ENCODE results near the gene MUSTN1. TPM values are rescaled to one million over a fixed set of nuclear protein-coding genes. Genes with fewer than 3 reads are reported as not detected.

MUSTN1 gene
- total RNA-seq, 1 experiment from 2014 or later = not detected

- no peak for DNase-seq (ENCODE audit: low spot score)
Observed at GRCh38 chr3:52852419-52852818, 17.6 kb upstream of the MUSTN1 start.

- peak; percentile 56 for DNase-seq (ENCODE audit: low spot score)
Observed at GRCh38 chr3:52851348-52851747, 16.5 kb upstream of the MUSTN1 start.

GRCh38 chr3:52849656-52850055 lies 14.8 kb upstream of the MUSTN1 start:
- no peak for DNase-seq (ENCODE audit: low spot score)

GRCh38 chr3:52848617-52849016 lies 13.8 kb upstream of the MUSTN1 start:
- DNase-seq (ENCODE audit: low spot score) = no peak

- DNase-seq (ENCODE audit: low spot score) = no peak
Observed at GRCh38 chr3:52847726-52848125, 12.9 kb upstream of the MUSTN1 start.

- DNase-seq (ENCODE audit: low spot score) = no peak
Observed at GRCh38 chr3:52847241-52847640, 12.4 kb upstream of the MUSTN1 start.

- DNase-seq (ENCODE audit: low spot score) = no peak
Observed at GRCh38 chr3:52846432-52846965, 11.7 kb upstream of the MUSTN1 start.

- no peak for DNase-seq (ENCODE audit: low spot score)
Observed at GRCh38 chr3:52845691-52846431, 11.0 kb upstream of the MUSTN1 start.

GRCh38 chr3:52845157-52845556 lies 10.3 kb upstream of the MUSTN1 start:
- DNase-seq (ENCODE audit: low spot score) = no peak

GRCh38 chr3:52844290-52844975 lies 9.6 kb upstream of the MUSTN1 start:
- no peak for DNase-seq (ENCODE audit: low spot score)

GRCh38 chr3:52843881-52844280 lies 9.1 kb upstream of the MUSTN1 start:
- DNase-seq (ENCODE audit: low spot score) = no peak

GRCh38 chr3:52843108-52843865 lies 8.5 kb upstream of the MUSTN1 start:
- DNase-seq (ENCODE audit: low spot score) = no peak

- no peak for DNase-seq (ENCODE audit: low spot score)
Observed at GRCh38 chr3:52842424-52842823, 7.6 kb upstream of the MUSTN1 start.

- DNase-seq (ENCODE audit: low spot score) = no peak
Observed at GRCh38 chr3:52841981-52842340, 7.1 kb upstream of the MUSTN1 start.

GRCh38 chr3:52841211-52841980 lies 6.6 kb upstream of the MUSTN1 start:
- no peak for DNase-seq (ENCODE audit: low spot score)

GRCh38 chr3:52839892-52840545 lies 5.2 kb upstream of the MUSTN1 start:
- DNase-seq (ENCODE audit: low spot score) = no peak

GRCh38 chr3:52839268-52839575 lies 4.4 kb upstream of the MUSTN1 start:
- DNase-seq (ENCODE audit: low spot score) = no peak

- DNase-seq (ENCODE audit: low spot score) = no peak
Observed at GRCh38 chr3:52838561-52839267, 3.9 kb upstream of the MUSTN1 start.

GRCh38 chr3:52836986-52837385 lies 2.2 kb upstream of the MUSTN1 start:
- no peak for DNase-seq (ENCODE audit: low spot score)

- no peak for DNase-seq (ENCODE audit: low spot score)
Observed at GRCh38 chr3:52836471-52836845, 1.6 kb upstream of the MUSTN1 start.
